Camera-type eye (tissue), 1 donor: Measurements from ENCODE around the gene HCFC2. TPM values are rescaled to one million over a fixed set of nuclear protein-coding genes. Genes with fewer than 3 reads are reported as not detected.

Experiments
- total RNA-seq: library from RNA; depleted of rRNA; stranded (reverse); fragments of >200 nt; gene quantifications from one replicate; pipeline ENCODE4 v1.2.3, GENCODE V29; 2014

The HCFC2 gene
- 58.9 TPM for total RNA-seq

DNA sequence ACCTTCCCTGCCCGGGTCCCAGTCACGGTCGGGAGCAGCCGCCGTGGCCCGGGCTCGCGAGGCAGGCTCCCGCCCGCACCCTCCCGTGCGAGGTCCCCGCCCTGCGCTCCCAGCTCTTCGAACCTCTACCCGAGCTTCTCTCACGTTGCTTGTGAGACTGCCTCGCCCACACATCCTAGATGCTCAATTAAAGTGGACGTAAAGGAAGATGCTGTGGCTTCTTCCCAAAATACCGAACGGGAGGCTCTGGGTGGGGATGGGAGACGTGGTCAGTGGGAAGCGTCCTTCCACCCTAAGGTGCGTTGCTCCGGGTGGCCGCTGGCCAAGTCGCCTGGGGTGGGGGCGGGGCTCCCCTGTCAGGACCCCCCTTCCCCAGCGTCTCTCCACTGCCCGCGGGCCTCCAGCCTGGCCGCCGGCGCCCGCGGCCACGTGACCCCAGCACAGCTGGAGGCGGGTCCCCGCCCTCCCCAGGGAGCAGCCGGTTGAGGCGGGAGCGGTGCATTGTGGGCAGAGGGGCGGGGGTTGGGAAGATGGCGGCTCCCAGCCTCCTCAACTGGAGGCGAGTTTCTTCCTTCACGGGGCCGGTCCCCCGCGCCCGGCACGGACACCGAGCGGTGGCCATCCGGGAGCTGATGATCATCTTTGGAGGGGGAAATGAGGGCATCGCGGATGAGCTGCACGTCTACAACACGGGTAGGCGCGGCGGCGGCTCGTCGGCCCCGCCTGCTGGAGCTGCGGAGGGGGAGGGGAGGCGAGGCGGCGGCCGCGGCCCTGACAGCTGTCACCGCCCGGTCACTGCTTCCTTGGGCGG lies at the start of gene HCFC2:
TSS of gene HCFC2 (plus strand) at position 501 of the 811 bp plus-strand sequence. CDS start at position 531, 30 bp downstream.

DNA sequence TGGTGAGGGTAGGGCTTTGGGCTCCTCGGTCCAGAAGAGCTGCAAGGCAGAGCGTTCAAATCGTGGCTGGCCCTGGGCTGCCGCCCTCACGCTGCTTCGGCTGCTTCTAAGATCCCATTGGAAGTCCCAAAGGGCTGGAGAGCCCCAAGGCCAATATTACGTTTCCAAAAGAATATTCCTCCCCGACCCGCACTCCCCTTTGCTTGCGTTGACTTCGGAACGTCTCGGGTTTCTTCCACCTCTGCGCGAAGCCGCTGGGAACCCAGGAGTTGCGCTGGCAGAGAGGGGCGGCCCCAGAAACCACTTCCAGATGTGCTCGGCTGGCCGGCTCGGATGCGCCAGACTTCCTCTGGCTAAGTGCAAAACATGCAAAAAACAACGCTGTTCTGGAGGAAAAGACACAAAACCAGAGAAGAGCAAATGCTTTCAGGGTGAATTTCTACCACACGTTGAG lies 14.4 kb upstream of the HCFC2 start, which contains the start of gene GLT8D2:
TSS of gene GLT8D2 (minus strand) at position 285 of the 454 bp plus-strand sequence. CDS start 30,539 bp downstream, outside the sequence.

DNA sequence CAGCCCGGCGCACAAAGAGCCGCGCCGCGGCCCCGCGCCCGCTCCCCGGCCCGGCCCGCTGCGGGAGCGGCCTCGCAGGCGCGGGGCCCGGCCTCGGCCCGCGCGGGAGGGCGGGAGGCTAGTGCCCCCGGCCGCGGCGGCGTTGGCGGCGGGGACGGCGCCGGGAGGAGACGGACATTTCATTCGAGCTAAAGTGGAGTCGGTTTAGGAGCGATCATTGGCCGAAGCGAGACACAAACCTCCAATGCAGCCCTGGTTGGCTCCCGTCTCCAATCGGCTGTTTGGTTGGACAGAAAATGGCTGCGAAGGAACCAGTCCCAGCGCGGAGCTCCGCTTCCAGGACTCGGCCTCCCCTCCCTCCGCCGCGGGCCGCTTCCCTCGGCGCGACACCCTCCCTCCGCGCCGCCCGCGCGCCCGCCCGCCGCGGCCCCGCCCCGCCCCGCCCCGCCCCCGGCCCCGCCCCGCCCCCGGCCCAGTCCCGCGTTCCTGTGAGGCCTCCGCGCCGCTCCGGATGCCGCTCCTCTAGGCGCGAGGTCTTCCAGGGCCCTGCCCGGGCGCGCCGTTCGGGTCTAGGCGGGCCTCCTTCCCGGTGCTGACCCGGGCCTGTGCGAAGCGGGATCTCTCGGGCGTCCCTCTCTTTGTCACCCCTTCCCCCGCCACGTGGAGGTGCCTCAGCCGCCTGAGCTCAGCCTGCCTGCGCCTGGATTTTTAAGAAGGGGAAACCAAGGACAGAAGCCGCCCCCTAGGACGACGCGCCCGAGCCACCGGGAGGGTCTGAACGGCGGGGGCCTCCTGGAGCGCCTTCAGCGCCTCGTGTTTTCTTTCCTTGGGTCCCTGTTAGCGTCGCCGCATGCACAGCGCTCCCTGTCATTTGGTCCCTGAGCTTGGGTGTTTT lies 73.8 kb downstream of the HCFC2 start, which contains the start of gene NFYB:
TSS of gene NFYB (minus strand) at position 309 of the 895 bp plus-strand sequence. CDS start 2,757 bp downstream, outside the sequence.

Other genes starting within 250 kb of the HCFC2 start
- 6.9 TPM for gene NT5DC3, start 223.3 kb upstream of the HCFC2 start, total RNA-seq
- gene HSP90B1, start 134.1 kb upstream of the HCFC2 start, total RNA-seq: 391 TPM
- gene TDG, start 98.7 kb upstream of the HCFC2 start, total RNA-seq: 57.5 TPM
- gene GLT8D2, start 14.3 kb upstream of the HCFC2 start, total RNA-seq: 57.2 TPM
- gene NFYB, start 73.7 kb downstream of the HCFC2 start, total RNA-seq: 51.7 TPM
- gene TXNRD1, start 151.2 kb downstream of the HCFC2 start, total RNA-seq: 66.8 TPM
- gene EID3, start 239.2 kb downstream of the HCFC2 start, total RNA-seq: 12.6 TPM